GM21367 (cell line): Measurements from ENCODE around the gene SAP30.

Source experiments
- ATAC-seq: cut with Tn5 transposase; IDR thresholded peaks from one replicate; pipeline ENCODE4 v1.9.1; 2021; ENCODE audit not compliant: unreplicated experiment

Gene SAP30, protein sequence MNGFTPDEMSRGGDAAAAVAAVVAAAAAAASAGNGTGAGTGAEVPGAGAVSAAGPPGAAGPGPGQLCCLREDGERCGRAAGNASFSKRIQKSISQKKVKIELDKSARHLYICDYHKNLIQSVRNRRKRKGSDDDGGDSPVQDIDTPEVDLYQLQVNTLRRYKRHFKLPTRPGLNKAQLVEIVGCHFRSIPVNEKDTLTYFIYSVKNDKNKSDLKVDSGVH

DNA sequence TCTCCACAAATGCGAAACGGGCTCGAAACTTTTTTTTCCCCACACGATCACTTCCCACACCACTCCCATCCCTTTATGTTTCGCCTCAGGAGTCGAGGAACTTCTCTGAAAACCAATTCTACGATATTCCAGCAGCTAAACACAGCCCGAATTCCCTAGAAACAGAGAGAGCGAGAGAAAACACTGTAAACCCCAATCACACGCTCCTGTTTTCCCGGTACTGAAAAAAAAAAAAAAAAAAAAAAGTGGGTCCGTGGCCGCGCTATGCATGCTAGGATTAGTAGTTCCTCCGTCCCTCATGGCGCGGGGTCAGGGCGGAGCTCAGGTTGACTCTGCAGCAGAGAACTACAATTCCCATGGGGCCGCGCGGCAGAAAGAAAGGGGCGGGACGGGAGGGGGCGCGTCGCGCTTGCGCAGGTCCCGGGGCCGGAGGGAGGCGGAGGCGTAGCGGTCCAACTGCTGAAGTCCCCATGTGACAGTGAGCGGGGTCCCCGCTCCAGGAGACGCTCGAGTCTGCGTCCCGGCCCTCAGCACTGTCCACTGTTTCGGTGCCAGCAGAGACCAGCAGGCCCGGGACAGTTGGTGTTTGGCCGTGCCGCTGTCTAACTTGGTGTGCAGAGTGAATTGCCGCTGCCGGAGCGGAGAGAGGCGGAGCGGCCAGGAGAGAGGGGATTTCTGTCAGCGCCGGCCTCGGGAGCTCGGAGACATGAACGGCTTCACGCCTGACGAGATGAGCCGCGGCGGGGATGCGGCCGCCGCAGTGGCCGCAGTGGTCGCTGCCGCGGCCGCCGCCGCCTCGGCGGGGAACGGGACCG, at the start of gene SAP30:
Gene SAP30, plus strand, starts transcription at position 478 of the 815 bp plus-strand sequence. Its CDS starts 229 bp downstream, at position 707.
- ATAC-seq, result peak; percentile 67

DNA sequence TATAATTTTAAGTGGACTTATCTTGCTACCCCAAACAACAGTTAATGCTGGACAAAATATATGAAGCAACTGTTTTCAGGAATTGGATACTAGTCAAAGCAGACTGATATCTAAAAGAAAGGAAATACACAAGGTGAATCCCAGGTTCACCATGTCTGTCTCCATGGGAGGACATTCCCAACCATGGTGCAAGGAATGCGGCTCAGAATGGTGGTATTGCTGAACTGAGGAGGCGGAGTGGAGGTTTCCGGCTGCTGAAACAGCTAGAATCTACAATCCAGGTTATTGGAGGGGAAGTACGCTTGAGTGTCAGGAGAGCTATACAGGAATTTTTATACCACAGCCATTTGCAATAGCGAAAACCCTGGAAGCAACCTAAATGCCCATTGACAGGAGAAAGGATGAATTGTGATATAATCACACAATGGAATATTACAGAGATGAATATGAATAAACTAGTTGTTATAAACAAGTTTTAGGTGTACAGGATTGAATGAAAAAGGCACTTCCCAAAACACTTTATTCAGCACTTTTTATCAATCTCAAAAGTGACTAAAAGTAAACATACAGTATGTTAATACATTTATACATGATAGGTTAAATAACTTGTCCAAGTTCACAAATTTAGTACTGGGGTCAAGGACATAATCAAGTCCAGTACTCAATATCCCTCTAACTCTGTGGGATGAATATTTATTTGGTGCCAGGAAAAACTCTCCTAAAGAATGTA, 45.6 kb upstream of the SAP30 start:
- no peak for ATAC-seq

DNA sequence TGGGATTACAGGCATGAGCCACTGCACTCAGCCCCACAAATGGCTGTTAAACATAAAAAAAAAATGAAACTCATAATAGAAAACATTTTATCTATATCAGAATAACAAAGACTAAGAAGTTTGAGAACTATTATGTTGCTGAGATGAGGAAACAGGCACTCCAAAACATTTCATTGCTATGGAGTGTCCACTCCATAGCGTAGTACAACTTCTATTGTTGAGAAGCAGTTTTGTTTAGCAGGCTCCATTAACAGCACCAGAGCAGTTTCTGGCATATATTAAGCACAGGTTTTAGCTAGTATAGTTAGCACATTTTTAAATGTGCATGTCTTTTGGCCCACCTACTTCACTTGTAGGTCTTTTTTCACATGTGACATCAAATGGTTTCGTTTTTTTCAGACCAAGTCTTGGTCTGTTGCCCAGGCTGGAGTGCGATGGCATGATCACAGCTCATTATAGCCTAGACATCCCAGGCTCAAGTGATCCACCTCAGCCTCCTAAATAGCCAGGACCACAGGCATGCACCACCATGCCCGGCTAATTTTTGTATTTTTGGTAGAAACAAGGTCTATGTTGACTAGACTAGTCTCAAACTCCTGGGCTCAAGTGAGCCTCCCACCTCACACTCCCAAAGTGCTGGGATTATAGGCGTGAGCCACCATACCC, 42.4 kb upstream of the SAP30 start:
- no peak for ATAC-seq

DNA sequence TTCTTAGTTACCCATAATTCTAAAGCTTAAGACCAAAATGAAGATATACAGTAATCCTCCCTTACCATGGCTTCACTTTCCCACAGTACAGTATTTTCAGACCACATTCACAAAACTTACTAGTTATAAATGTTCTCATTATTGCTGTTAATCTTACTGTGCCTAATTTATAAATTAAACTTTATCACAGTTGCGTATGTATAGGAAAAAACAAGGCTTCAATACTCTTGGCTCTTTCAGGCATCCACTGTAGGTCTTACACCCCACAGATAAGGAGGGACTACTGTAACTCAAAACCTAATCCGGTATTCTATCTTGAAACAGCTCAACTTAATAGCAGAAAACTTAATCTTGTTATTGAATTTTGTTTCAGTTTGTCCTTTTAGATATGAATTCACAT, 40.2 kb upstream of the SAP30 start:
- ATAC-seq, result no peak

DNA sequence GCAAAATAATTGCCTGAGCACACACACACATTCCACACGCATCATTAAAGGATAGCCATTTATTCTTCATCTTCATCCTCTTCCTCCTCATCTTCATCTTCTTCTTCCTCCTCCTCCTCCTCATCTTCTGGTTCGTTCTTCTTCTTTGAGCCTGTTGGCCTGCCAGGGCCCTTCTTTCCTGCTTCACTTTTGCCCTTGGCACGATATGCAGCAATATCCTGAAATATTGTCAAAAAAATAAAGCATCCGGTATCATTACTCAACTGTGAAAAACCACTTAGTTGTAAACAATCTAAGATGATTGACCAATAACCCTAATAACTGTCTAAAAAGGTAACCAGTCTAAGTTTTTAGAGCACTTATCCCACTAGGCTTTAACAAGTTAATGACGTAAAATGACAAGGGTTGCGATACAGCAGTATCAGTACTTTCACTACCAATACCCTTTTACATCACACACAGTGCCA, 38.7 kb upstream of the SAP30 start:
- ATAC-seq, result no peak

DNA sequence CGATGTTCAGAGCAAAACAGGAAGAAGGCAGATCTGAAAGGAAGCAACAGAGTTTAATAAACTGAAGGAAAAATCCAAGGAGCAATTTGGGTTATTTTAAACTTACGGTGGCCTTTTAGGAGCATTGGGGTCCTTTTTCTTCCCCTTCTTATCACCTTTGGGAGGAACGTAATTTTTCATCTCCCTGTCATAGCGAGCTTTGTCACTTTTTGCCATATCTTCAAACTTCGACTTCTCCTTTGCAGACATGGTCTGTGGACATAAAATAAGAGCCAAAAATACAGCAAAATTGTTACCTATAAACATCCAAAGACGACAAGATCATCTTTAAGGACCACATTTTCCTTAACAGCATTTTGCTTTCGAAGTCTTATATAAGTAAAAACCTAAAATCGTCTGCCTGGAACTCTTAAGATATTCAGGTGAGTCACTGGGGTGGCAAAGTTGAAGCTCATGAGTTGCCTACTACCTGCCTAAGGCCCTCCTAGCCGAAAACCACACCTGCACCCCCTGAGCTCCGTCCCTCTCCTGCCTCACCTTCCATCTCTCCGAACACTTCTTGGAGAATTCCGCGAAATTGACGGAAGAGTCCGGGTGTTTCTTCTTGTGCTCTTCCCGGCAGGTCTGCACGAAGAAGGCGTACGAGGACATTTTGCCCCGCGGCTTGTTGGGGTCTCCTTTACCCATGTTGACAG, 37.6 kb upstream of the SAP30 start:
- no peak for ATAC-seq

DNA sequence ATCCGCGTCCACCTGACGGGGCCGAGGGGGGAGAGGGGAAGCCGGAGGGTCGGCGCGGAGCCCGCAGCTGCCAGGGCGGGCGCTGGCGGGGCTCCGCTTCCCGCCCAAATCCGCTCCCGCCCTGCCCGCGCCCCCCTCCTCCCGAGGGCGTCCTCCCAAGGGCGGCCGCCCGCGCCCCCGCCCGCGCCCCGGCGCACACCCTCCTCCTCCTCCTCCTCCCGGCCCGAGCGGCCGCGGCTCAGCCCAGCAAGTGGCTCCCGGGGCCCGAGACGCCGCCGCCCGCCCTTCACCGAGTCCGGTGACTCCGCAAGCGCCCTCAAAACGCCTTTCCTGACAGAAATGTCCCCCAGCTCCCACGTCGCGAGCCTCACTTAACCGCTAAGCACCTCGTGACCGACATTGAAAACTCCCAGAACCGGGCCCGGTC, 37.1 kb upstream of the SAP30 start:
- no peak for ATAC-seq

DNA sequence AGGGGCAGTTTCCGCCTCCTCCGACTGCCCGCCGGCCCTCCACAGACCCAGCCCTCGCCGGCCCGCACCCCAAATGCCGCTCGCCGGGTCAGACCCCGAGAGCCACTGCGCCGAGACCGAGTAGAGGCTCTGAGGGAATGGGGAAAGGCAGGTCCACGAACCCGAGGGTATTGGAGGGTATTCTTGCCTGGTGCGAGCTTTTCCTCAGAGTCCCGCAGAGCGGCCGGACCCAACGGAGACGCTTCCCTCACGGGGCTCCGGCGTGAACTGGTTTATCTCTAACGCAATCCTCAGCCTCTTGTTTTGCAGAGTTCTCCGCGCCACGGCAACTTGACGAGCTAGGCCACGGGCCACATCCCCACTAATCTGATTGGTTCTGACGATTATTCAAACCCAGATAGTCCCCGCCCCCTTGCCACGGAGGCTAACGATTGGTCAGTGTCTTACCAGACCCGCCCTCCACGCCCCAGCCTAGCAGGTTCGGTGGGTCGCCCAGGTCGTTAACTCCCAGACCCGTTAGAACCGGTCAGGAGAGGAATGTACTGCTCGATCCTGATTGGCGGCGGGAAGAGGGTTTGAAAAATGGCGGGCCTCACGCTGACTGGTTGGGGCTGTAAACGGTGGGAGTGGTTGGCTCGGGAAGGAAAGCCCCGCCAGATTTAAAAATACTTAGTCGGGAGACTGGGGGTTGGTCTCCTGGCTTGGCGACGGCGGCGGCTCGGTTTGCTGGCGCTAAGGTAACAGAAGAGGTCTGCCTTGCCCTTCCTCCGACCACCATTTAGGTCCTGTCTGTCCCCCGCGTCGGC, 36.5 kb upstream of the SAP30 start, which contains the start of gene HMGB2:
Gene HMGB2, minus strand, starts transcription at position 274 of the 806 bp plus-strand sequence. CDS start 709 bp downstream, outside the sequence.
- ATAC-seq, result peak; percentile 94

DNA sequence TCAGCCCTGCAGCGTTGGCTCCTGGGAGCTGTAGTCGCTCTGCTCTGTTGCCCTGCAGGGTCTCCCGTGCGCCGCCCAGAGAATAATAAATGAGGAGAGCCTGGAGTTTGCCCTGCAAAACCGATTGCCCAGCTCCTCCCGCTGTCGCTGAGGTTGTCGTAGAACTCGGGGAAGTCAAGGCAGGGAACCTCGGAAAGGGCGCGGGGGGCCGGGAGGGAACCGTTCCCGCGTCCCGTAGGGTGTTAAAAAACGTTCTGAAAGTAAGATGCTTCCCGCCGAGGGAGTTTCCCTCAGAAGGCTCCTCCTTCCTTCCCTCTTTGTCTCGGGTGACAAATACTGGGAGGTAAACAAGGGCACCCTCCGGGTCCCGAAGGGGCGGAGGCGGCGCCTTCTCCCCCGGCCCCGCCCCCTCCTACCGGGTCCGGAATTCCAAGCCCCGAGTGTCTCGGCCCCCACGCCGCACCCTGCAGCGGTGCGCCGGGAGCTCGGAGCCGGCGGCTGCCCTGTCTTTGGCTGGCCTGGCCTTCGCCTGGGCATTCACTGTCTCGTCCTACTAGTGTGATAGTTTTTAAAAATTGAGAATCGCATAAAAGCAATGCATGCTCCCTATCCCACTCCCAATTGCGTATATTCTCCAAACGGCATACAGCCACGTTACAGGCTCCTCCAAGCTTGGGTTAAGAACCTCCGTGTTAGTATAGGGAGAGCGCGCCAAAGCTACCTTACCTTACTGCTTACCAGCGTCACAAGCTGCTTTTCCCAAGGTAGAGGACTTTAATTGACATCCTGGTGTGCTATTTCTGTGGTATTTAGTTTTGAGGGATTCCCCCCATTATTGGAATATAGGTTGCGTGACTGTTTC, 35.6 kb upstream of the SAP30 start:
- ATAC-seq, result peak; percentile 34

DNA sequence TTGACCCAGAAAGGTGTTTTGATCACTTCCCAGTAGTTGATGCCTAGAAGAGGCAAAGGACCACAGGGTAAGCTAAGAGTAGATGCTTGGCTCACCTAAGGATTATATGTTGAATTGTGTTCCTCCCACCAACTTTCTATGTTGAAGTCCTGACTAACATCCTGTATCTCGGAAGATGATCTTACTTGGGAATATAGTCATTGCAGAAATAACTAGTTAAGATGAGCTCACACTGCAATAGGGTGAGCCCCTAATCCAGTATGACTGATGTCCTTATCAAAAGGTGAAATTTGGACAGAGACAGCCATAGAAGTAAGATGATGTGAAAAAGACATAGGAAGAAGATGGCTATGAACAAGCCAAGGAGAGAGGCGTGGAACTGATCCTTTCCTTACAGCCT, 33.3 kb upstream of the SAP30 start:
- ATAC-seq, result no peak

DNA sequence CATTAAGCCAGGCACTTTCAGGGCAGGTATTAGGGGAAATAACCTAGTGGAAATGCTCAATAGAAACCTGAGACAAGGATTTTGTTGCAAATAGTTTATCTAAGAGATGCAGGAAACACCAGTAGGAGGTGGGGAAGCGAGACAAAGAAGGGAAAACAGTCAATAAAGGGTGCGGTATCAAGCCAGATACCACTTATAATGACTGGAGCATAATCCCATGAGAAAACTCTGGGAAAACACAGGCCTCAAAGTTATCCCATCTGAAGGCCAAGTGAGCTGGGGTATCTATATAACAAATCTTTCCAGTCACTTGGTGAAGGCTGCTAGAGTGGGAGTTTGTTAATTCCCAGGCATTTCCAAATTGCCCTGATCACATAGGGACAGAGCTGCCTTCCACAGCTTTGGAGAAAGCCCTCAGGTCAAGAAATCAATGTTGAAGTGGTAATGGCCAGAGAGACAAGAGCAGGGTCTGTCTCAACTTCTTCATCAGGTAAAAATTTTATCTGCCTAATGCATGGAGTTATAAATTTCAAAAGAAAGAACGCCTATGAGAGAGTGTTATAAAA, 26.8 kb upstream of the SAP30 start:
- no peak for ATAC-seq

DNA sequence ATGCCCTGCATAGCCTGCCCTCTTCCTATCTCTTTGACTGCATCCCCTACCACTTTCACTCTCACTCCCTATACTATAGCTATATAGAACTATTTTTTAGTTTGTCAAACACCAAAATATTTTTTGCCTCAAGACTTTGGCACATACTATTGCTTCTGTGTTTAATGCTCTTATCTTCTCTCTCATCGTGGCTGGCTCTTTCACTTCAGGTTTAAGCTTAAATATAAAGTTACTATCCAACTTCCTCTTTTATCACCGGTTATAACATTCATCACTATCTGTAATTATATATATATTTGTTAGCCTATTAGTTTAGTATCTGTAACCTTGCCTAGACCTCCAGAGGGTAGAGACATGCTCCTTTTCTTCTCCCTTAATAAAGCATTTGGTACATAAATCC, 25.1 kb upstream of the SAP30 start:
- no peak for ATAC-seq

DNA sequence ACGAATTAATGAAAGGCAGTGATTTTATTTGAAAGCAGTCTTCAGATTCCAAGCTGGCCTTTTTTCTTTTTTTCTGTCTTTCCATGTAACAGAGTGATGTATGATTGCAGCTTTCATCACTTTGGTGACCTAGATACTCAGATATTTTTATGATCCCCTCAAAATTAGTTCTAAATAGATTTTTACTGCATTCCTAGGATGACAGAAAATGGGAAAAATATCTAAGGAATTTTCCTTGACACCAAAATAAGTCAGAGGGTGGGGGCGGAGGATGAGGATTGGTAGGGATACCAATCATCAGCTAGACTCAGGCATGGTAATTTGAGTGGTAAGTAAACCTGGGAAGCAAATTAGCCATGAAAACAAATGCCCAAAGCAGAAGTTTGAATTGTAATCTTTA, 24.7 kb upstream of the SAP30 start:
- no peak for ATAC-seq

DNA sequence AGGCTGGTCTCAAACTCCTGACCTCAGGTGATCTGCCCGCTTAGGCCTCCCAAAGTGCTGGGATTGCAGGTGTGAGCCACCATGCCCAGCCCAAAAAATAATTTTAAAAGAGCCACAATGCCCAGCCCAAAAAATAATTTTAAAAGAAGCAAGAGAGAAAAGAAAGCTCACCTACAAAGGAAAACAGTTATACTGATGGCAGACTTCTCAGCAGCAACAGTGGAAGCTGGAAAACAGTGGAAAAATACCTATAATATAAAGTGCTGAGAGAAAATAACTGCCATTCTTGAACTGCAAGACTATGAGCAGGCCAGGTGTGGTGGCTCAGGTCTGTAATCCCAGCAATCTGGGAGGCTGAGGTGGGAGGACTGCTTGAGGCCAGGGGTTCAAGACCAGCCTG, 23.3 kb upstream of the SAP30 start:
- no peak for ATAC-seq

DNA sequence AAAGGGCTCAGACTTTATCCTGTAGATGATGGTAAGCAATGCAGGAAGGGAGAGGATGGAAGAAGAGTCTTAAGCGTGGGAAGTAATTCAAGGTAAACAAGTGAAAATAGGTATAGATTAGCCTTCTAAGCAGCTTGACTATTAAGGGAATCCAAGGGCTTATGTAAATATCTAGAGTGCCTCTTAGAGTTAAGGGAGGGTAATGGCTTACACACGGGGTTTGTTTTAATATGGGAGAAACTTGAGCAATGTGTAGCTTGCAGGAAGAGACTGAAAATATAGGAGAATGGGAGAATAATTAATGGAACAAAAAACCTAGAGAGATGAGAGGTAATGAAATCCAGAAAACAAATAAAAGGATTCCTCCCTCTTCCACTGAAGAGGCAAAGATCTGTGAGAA, 12.8 kb upstream of the SAP30 start:
- ATAC-seq, result no peak

DNA sequence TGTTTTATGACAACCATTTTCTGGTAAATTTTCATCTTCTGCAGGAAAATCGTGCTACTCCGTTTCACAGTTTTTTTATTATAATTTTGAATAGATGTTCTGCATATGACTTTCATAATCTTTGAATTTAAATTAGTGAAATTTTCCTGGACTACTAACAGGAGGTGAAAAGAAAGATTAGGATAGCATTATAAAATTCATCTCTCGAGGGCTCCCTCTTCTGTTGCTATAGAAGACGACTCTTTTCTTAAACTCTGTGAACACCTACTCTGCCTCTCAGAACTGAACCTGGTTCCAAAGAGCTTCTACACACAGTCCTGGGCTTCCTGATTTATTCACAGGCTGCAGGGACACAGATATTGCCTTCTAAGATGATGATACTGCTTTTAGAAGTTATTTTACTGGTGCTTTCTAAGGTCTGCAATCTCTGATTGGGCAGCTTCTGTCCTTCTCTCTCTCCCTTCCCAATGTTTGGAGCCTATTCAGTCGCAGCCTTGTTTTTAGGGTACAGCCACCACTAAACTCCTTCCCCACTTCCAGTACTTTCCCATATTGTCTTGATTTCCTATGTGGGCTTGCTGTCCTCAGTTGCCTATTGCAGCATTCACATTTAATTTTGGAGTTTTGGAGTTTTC, 10.1 kb upstream of the SAP30 start:
- no peak for ATAC-seq

DNA sequence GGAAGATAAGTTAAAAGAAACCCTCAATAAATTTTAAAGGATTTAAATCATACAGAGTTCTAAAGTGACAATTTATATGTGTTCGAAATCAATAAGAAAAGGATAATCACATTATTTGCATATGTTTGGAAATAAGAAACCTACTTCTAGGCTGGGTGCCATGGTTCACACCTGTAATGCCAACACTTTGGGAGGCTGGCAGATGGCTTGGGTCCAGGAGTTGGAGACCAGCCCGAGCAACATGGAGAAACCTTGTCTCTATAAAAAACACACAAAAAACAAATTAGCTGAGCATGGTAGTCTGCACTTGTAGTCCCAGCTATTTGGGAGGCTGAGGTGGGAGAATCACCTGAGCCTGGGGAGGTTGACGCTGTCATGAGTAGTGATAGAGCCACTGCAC, 8.1 kb upstream of the SAP30 start:
- ATAC-seq, result no peak
